GF-D8 (cell line): ENCODE measurements around the gene IFIT1B.
"Not testable (repeated sequence)": the region's sequence is repeated elsewhere in the genome, so short reads cannot be mapped to it uniquely, and the experiment has no call there.

Source experiments
- DNase-seq: peaks from one replicate; lab custom pipeline; 2025; lab: John Stamatoyannopoulos, UW

The IFIT1B gene

DNA sequence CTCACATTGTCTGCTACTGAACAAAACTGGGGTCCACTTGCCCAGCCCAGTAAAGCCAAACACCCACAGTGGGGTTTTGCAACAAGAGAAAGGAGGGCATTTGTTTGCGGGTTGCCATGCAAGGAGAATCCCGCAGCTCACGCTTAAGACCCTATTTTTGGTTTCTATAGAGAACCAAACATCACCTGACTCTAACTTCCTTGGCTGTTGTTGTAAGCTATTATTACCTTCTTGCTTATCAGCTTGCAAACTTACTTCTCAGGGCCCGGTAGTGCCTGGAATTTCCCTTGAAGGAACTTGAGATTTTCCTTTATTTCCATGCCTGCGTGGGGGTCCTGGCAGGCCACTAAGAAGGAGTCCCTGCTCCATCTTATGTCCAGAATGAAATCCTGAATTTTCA lies 29.4 kb upstream of the IFIT1B start:
- DNase-seq, result no peak

DNA sequence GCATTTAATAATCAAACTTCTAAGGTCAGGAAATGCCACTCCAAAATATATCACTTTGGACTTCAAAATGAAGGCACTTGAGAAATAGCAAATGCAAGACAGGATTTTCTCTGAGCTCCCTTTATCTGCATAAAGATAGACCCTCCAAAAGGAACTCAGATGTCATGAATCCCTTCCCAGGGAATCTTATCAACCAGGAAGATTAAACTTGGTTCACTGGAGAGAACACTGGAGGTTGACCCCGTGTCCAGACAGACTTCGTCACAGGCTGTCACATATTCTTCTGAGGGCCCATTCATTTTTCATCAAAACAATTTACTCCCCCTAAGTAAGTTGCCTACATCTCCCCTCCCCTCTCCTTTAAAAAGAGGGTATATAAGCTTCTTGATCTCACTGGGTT lies 28.9 kb upstream of the IFIT1B start:
- DNase-seq, result no peak

- not testable (repeated sequence) for DNase-seq
These were observed 27.1 kb upstream of the IFIT1B start for GRCh38 chr10:89350631-89351315.

- DNase-seq, result no peak
These were observed 26.5 kb upstream of the IFIT1B start for GRCh38 chr10:89351412-89351779.

DNA sequence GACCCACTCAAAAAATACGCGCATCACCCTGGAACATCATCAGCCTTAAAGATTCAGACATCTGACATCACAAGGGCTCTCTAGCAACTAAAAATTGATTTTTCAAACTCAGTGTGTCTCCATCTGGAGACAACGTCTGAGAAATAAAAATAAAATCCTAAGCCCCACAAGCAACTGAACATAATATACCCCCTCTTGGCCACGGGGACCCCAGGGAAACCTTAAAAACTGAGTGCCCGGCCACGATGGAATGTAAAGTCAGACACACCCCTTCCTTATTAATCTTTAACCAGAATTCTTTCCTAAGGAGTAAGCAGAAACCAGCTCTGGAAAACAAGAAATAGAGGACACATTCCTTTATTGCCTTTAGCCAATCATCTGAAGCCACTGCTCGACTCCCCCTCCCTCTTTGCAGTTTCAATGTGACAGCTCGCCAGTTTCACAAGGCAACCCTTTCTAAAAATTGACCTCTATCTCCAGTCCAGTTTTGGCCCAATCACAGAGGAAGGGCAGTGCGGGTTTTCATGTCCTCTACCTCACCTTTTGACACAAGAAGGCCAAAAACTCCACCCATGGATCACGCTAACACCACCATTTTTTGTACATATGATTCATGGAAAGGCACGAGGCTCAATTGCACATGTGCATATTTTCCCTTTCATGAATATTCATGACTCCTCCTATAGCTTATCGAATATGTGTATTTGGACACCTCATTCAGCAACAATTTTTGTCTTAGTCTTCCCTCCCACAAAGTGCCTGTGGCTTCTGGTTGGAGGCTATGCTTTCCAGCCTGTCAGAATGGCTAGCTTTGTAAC lies 25.9 kb upstream of the IFIT1B start:
- no peak for DNase-seq

GRCh38 chr10:89352802-89353201 lies 25.1 kb upstream of the IFIT1B start:
- no peak for DNase-seq

DNA sequence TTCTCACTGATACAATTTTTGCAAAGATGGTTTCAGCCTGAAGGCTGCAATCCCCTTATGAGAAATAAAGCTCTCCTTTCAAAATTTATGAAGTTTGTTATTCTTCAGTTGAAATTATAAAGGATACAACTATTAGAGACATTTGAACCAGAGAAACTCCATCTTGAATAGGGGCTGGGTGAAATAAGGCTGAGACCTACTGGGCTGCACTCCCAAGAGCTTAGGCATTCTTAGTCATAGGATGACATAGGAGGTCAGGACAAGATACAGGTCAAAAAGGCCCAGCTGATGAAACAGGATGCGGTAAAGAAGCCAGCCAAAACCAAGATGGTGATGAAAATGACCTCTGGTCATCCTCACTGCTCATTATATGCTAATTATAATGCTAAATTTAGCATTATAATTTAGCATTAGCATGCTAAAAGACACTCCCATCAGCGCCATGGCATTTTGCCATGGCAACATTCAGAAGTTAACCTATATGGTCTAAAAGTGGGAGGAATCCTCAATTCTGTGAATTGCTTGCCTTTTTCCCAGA lies 22.4 kb upstream of the IFIT1B start:
- no peak for DNase-seq

GRCh38 chr10:89357096-89357495 lies 20.8 kb upstream of the IFIT1B start:
- no peak for DNase-seq

- no peak for DNase-seq
These were observed 19.9 kb upstream of the IFIT1B start for GRCh38 chr10:89357975-89358374.

GRCh38 chr10:89360157-89360556 lies 17.7 kb upstream of the IFIT1B start:
- DNase-seq, result no peak

DNA sequence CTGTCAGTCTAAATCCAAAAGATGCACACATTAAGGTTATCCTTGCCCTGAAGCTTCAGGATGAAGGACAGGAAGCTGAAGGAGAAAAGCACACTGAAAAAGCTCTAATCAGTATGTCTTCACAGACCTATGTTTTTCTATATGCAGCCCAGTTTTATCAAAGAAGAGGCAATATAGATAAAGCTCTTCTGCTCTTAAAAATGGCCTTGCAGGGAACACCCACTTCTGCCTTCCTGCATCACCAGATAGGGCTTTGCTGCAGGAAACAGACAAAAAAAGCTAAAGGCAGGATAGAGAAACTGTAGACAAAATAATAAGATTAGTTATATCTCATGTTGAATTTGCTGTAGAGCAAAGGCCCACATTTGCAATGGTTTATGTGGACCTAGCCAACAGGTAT lies 14.9 kb upstream of the IFIT1B start:
- no peak for DNase-seq

GRCh38 chr10:89363729-89364442 lies 14.0 kb upstream of the IFIT1B start:
- no peak for DNase-seq

- DNase-seq, result no peak
These were observed 13.3 kb upstream of the IFIT1B start for GRCh38 chr10:89364531-89364930.

DNA sequence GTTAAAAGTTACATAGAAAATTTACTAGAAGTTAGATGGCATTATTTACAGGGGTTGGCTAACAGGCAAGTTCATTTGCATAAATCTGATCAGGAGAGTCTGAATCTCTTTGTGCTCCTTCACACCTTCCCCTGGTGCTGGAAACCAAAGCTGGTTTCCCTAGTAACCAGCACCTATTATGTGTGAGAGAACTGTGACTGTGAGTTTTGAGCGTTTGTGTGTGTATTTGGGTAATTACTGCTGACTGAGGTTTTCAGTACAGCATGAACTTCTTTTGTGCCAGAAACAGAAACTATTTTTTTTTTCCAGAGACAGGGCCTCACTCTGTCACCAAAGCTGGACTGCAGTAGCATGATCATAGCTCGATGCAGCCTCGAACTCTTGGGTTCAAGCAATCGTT lies 10.3 kb upstream of the IFIT1B start:
- no peak for DNase-seq

DNA sequence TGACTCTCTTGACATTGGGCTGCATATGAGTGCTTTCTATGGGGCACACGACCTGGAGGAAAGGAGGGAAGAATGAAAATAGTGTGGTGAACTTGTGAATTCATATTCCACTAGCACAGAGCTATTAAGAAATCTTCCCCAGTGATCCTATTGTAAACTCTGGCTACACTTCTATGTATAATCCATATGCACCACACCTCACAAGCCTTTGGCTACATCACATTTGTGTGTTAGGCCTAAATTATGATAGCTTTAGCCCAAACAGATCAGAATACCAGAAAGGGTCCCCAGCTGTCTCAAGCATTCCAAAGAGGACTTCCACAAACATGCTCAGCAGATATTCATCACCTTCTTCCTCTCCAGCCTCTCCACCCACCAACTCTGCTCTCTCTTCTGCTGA lies 9.7 kb upstream of the IFIT1B start:
- no peak for DNase-seq

DNA sequence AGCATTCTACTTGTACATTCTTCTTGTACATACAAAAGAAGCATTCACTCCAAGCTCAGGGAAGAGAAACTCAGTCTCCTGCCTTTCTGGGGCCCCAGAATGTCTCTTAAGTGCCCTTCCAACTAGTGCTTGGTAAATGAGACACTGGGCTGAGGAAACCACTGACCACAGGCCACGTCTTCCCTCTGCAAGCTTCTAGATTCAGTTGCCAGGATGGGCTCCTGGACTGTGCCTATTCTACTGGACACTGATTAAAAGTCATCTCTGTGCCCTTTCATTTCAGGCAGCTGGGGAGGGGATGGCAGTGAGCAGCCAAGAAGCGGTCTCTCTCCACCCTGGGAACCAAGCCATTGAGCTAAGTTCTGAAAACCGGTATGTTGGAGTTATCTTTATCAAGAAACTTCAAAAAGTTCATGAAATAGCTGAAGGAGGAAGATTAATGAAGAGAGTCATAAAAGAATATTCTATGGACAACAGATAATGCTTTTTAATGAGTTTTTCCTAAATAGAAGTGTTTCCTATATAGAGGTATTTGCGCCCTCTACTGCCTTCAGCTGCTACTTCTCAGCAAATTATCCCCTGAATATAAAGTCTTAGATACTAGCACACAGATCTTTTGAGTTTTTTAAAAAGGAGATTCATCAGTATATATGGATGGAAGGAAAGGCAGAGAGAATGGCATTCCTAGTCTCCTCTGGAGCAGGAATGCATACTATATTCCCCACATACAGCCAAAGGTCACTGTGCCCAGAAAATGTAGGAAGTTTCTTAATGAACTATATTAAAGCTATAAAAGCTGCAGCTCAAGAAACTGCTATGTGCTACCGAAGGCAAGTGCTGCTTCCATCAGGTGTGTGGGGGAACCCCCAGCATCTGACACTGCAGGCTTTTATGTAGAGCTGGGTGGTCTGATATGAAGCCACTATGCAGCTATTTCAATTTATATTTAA lies 8.4 kb upstream of the IFIT1B start:
- no peak for DNase-seq

- no peak for DNase-seq
These were observed 6.8 kb upstream of the IFIT1B start for GRCh38 chr10:89371079-89371478.

DNA sequence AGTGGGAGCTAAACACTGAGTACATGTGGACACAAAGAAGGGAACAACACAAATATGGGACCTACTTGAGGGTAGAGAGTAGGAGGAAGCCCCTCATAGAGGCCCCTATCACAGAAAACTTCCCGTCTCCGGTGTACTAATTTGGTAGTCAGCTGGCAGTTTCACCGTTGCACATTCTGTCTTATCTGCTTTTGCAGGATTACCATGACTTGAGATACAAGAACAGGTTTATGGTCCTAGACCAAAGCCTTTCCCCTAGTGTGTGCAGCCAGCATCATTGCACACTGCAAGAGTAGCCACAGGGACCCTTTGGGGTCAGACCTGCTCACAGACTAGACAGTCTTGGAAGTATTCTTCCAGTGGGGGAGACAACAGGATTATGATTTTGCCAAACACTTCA lies 5.9 kb upstream of the IFIT1B start:
- DNase-seq, result no peak

DNA sequence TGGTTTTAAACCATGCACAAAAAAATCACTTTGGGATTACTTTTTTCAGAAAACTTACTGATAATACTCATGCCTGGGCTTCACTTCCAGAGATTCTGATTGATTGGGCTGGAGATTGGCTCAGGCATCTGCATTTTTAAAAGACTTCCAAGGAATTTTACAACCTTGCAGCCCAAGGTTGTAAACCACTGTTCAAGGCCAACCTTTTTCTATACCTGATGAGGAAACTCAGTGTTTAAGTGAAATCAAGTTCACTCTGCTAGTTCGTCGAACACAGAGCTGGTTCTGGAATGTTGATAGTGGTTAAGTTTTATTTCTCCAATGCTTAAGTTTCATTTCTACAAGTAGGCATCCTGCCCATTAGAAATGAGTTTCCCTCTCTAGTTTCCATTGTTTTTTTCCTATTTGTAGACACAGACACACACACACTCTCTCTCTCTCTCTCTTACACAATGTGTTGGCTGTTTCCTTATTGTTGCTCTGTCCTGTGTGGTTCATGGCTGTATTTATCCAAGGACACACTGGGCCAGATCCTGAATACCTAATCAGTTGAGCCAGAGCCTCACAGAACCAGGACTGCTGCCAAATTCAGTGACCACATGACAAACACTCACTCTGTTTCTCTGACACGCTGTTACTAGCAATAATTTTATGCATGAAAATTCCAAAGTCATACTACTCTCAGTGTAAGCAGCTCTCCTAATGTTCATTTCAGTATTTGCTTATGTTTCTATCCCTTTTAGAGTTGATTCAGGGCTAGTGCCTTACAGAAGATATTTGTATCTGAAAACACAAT lies 3.7 kb upstream of the IFIT1B start:
- DNase-seq, result no peak

GRCh38 chr10:89374713-89375141 lies 3.1 kb upstream of the IFIT1B start:
- DNase-seq, result no peak

DNA sequence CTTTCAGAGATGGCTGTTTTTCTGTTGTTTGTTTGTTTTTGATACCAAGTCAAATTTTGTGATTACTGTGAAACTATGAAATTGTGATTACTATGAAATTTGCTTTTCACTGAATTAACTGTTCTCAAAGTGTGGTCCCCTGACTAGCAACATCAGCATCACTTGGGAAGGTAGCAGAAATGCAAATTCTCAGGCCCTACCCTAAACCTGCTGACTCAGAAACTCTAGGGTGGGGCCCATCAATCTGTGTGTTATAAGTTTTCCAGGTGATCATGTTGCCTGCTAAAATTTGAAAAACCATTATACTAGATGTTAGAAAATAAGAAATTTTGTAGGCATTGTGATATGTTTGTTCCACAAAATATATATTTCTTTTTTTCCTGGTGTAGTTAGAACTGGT lies 1.2 kb downstream of the IFIT1B start:
- DNase-seq, result no peak
